Glutamatergic neuron (in vitro differentiated cells): ENCODE measurements around the gene ZDHHC24. TPM values are rescaled to one million over a fixed set of nuclear protein-coding genes. Genes with fewer than 3 reads are reported as not detected.

ENCODE experiments used
- DNase-seq: peaks from one replicate; pipeline ENCODE4 v3.0.0; 2022
- H3K27ac Mint-ChIP-seq: one replicate; pipeline ENCODE4 v1.8.0; 2020; ENCODE audit warnings: mild to moderate bottlenecking, mixed read lengths, inconsistent platforms; ENCODE audit not compliant: unreplicated experiment
- H3K27me3 Mint-ChIP-seq: one replicate; pipeline ENCODE4 v1.8.0; 2020; ENCODE audit warnings: mild to moderate bottlenecking, moderate library complexity, mixed read lengths, inconsistent platforms; ENCODE audit not compliant: unreplicated experiment
- H3K36me3 Mint-ChIP-seq: one replicate; pipeline ENCODE4 v1.8.0; 2020; ENCODE audit warnings: mild to moderate bottlenecking, mixed read lengths, inconsistent platforms; ENCODE audit not compliant: unreplicated experiment
- H3K4me1 Mint-ChIP-seq: one replicate; pipeline ENCODE4 v1.8.0; 2020; ENCODE audit warnings: mild to moderate bottlenecking, low read depth, mixed read lengths, inconsistent platforms; ENCODE audit not compliant: unreplicated experiment
- H3K4me3 Mint-ChIP-seq: one replicate; pipeline ENCODE4 v1.8.0; 2020; ENCODE audit warnings: mild to moderate bottlenecking, mixed read lengths, inconsistent platforms; ENCODE audit not compliant: unreplicated experiment
- H3K9me3 Mint-ChIP-seq: one replicate; pipeline ENCODE4 v1.8.0; 2020; ENCODE audit warnings: mild to moderate bottlenecking, moderate library complexity, mixed read lengths, inconsistent platforms; ENCODE audit not compliant: unreplicated experiment
- CTCF ChIP-seq: fragments of 200-600 bp; sonication (generic); IDR thresholded peaks from one replicate; pipeline ENCODE4 v1.5.0; 2021; ENCODE audit not compliant: partially characterized antibody, unreplicated experiment
- total RNA-seq: library from RNA; stranded (reverse); fragmentation: NEBNext Ultra II Directional; extraction: Animal tissue kit (Norgen Biotek cat#: 25700); gene quantifications from one replicate; pipeline ENCODE4 v1.2.1, GENCODE V29; 2021; ENCODE audit not compliant: unreplicated experiment

ZDHHC24 gene
- total RNA-seq, 1 donor from 2014 or later, result 11.5 TPM

GRCh38 chr11:66561178-66561974, 15.5 kb upstream of the ZDHHC24 start:
- H3K4me3 Mint-ChIP-seq, result peak overlapping the region; percentile 59
- peaks cover 8% of the 10 kb centered on the region for H3K27me3 Mint-ChIP-seq
- peaks cover 6% of the 10 kb centered on the region for H3K4me1 Mint-ChIP-seq
- H3K9me3 Mint-ChIP-seq, result peaks cover 10% of the 10 kb centered on the region
- H3K36me3 Mint-ChIP-seq, result no peaks in the 10 kb centered on the region
- DNase-seq, result peak; percentile 54
- no peak for TF ChIP-seq CTCF
- peak overlapping the region; percentile 93 for H3K27ac Mint-ChIP-seq

GRCh38 chr11:66559866-66560676, 14.2 kb upstream of the ZDHHC24 start:
- Mint-ChIP-seq H3K27me3 (peaks cover 10% of the 10 kb centered on the region), H3K9me3 (peaks cover 8% of the 10 kb centered on the region), H3K4me3 (no peak overlapping the region), H3K27ac (no peak overlapping the region), H3K36me3 (no peaks in the 10 kb centered on the region), H3K4me1 (peaks cover 6% of the 10 kb centered on the region)
- no peak for TF ChIP-seq CTCF
- no peak for DNase-seq

DNA sequence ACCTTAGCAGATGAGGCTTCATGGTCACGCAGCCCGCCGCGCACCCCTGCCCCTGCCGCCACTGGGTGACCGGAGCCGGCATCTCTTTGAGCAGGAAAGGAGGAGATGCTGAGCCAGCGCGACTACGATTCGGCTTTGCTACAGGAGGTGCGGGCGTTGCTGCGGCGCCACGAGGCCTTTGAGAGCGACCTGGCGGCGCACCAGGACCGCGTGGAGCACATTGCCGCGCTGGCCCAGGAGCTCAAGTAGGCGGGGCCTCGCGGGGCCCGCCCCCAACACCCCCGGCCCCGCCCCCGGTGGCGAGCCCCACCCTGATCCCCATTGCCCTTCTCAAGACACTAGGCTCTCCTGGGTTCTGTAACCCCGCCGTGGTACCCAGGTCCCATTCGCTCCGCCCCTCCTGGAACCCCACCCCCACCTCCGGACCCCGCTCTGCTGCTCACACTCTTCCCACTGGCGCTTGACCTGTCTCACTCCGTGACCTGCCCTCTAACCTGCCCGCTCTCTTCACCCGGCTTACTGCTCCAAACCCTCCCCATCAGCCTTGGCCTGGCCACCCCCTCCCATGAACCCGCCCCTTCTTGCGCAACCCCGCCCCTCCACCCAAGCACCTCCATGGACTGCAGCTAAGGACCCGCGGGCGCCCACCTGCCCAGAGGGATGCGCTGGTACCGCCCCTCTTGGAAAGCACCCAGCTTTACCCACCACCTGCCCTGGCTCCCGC, 13.5 kb upstream of the ZDHHC24 start:
- Mint-ChIP-seq H3K36me3 (no peaks in the 10 kb centered on the region), H3K4me1 (peaks cover 6% of the 10 kb centered on the region), H3K27me3 (peaks cover 11% of the 10 kb centered on the region), H3K9me3 (peaks cover 8% of the 10 kb centered on the region), H3K27ac (no peak overlapping the region), H3K4me3 (no peak overlapping the region)
- DNase-seq, result no peak
- TF ChIP-seq CTCF, result no peak

- Mint-ChIP-seq H3K9me3 (peaks cover 8% of the 10 kb centered on the region), H3K36me3 (no peaks in the 10 kb centered on the region), H3K4me1 (peaks cover 4% of the 10 kb centered on the region), H3K27me3 (peaks cover 10% of the 10 kb centered on the region), H3K27ac (no peak overlapping the region), H3K4me3 (no peak overlapping the region)
- DNase-seq, result no peak
- no peak for TF ChIP-seq CTCF
These were observed 12.0 kb upstream of the ZDHHC24 start for GRCh38 chr11:66557733-66558326.
